ENCODE data around the gene JMJD8.
A peak's percentile ranks its signal among the peaks of the same experiment; 100 is the strongest.

JMJD8 gene

DNA sequence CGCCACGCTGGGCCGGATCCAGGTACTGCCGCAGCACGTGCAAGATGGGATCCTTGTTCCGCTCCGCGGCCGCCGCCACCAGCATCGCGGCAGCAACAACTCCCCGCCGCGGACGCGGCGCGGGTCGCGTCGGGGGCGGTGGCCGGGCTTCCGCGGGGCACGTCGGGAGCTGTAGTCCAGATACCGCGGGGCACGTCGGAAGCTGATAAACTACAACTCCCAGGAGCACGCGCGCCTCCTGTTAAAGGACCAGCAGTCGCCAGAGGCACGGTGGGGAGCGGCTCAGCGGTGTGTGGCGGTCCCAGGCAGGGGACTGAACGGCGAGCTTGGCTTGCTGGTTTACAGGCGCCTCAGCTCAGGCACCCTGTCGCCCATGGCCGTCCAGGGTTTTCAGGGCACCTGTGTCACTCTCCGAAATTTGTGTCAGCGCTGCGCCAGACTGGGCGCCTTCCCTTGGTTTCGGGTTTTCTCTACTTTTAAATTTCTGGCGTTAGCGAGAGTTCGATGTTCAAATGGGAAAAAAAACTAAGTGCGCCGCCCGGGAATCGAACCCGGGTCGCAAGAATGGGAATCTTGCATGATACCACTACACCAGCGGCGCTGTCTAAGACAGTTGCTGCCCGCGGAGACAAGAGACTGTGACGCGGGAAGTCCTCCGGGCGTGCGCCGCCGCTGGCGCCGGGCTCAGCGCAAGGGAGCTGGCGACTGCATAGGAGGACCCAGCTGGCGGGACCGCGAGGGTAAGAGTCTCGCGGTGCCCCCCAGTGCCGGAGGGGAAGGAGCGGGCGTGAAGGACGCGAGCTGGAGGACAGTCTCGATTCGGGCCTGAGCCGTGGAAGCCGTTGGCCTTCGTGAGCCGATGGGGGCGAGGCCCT lies 47.7 kb downstream of the JMJD8 start, which contains the start of gene METTL26:
METTL26 (minus strand) TSS at position 100 of the 875 bp plus-strand sequence; CDS start at position 85, 15 bp downstream.
- DNase-seq (ENCODE audit: low read depth, low spot score), result peak; percentile 92
- H3K4me3 ChIP-seq (ENCODE audit: low read length), result peak within 1 kb of the TSS; percentile 78

DNA sequence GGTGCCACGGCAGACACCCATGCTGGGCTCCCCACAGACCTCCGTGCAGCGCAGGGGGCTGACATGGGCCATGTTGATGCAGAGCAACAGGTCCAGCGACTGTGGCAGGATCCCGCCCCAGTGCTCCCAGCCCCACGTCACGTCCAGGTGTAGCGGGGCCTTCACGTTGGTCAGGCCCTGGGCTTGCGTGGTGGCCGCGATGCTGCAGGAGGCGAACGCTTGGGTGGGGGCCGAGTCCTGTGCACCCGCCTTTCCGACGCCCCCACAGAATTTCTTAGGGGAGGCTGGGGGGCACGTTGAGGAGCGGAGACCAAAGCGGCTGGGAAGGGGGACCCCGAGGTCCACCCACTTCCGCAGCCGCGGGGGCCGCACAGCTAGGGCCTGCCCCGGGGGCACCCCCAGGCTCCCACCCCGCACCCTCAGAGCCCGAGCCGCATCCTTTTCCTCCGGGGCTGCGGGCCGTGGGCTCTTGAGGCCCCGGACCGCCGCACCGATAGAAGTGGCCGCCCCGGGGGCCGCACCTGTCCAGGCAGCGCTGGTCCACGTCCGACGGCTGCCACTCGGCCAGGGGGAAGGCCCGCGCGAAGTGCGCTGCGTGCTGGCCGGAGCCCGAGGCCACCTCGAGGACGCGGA lies 48.4 kb downstream of the JMJD8 start:
- H3K4me3 ChIP-seq (ENCODE audit: low read length), result peak overlapping the region; percentile 78
- DNase-seq (ENCODE audit: low read depth, low spot score), result no peak

DNA sequence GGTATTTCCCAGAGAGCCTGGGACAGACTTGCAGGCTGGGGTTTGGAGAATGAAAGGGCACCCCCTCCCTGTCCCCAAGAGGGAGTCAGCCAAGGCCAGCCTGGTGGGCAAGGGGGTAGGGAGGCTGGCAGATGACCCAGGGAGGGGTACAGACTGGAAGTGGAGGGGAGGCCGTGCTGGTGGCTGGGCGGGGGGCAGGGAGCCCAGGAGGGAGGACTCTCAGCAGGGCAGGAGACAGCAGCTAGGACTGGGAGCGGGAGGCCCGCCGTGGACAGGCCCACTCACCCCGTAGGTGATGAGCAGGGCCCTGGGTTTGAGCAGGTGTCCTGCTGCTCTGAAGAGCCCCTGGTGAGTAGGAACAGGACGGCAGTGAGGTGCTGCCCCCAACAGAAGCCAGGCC lies 49.1 kb downstream of the JMJD8 start:
- DNase-seq (ENCODE audit: low read depth, low spot score), result no peak
- H3K4me3 ChIP-seq (ENCODE audit: low read length), result peak overlapping the region; percentile 78

DNA sequence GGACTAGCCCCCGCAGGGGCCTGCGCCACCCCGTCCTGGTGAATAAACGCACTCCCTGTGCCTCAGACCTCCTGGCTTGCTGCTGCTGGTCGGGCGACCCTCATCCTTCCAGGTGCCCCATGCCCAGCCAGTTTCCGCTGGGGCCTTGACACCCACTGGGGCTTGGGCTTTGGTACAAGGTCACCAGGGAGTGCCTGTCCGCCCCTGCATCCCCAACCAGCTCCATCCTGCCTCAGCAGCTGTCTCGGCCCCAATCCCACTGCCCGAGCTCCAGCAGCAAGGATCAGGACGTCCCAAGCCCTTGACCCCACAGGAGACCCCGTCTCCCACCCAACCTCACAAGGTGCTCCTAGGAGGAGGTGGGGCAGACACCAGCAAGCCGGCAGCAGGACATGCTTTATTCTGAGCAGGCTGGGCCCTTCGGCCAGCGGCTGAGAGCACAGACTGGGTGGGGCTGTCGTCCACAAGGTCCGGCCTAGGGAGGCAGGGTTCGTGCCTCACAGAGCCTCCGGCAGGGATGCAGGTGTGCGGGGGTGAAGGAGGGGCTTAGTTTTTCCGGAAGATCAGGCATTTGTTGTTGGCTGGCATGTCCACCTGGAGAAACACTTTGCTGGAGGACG lies 50.0 kb downstream of the JMJD8 start:
- DNase-seq (ENCODE audit: low read depth, low spot score), result no peak
- H3K4me3 ChIP-seq (ENCODE audit: low read length), result no peak overlapping the region

DNA sequence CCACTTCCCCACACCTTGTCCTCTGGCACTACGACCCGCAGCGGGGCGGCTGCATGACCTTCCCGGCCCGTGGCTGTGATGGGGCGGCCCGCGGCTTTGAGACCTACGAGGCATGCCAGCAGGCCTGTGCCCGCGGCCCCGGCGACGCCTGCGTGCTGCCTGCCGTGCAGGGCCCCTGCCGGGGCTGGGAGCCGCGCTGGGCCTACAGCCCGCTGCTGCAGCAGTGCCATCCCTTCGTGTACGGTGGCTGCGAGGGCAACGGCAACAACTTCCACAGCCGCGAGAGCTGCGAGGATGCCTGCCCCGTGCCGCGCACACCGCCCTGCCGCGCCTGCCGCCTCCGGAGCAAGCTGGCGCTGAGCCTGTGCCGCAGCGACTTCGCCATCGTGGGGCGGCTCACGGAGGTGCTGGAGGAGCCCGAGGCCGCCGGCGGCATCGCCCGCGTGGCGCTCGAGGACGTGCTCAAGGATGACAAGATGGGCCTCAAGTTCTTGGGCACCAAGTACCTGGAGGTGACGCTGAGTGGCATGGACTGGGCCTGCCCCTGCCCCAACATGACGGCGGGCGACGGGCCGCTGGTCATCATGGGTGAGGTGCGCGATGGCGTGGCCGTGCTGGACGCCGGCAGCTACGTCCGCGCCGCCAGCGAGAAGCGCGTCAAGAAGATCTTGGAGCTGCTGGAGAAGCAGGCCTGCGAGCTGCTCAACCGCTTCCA lies 50.6 kb downstream of the JMJD8 start:
- no peak for DNase-seq (ENCODE audit: low read depth, low spot score)
- no peak overlapping the region for H3K4me3 ChIP-seq (ENCODE audit: low read length)

DNA sequence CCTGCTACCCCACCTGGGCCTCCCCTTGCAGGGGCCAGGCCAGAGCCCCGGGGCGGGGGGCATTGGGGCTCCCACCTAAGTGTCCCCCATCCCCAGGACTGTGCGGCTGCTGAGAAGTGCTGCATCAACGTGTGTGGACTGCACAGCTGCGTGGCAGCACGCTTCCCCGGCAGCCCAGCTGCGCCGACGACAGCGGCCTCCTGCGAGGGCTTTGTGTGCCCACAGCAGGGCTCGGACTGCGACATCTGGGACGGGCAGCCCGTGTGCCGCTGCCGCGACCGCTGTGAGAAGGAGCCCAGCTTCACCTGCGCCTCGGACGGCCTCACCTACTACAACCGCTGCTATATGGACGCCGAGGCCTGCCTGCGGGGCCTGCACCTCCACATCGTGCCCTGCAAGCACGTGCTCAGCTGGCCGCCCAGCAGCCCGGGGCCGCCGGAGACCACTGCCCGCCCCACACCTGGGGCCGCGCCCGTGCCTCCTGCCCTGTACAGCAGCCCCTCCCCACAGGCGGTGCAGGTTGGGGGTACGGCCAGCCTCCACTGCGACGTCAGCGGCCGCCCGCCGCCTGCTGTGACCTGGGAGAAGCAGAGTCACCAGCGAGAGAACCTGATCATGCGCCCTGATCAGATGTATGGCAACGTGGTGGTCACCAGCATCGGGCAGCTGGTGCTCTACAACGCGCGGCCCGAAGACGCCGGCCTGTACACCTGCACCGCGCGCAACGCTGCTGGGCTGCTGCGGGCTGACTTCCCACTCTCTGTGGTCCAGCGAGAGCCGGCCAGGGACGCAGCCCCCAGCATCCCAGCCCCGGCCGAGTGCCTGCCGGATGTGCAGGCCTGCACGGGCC lies 51.4 kb downstream of the JMJD8 start:
- no peak overlapping the region for H3K4me3 ChIP-seq (ENCODE audit: low read length)
- DNase-seq (ENCODE audit: low read depth, low spot score), result no peak

DNA sequence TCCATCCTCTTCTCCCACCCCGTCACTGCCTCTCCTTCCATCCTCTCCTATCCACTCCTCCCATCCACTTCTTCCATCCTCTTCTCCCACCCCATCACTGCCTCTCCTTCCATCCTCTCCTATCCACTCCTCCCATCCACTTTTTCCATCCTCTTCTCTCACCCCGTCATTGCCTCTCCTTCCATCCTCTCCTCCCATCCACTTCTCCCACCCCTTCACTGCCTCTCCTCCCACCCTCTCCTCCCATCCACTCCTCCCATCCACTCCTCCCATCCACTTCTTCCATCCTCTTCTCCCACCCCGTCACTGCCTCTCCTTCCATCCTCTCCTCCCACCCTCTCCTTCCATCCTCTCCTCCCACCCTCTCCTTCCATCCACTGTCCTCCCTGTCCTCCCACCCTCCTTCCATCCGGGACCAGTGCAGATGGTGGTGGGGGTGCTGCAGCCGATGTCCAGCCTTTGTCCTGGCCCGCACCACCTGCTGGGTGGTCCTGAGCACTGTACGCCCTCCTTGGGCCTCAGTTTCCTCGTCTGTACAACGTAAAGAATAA lies 52.3 kb downstream of the JMJD8 start:
- no peak overlapping the region for H3K4me3 ChIP-seq (ENCODE audit: low read length)
- no peak for DNase-seq (ENCODE audit: low read depth, low spot score)

Data from Jurkat, Clone E6-1 (cell line).